DMS53 treated with DMSO at 0.1 percent for 48 hours (cell line): ENCODE measurements around the gene UBASH3B.

Experiments used
- DNase-seq: peaks from one replicate; lab custom pipeline; 2025; ENCODE audit not compliant: unreplicated experiment; lab: John Stamatoyannopoulos, UW

The UBASH3B gene

GRCh38 chr11:122707111-122707510, 51.6 kb downstream of the UBASH3B start:
- no peak for DNase-seq

DNA sequence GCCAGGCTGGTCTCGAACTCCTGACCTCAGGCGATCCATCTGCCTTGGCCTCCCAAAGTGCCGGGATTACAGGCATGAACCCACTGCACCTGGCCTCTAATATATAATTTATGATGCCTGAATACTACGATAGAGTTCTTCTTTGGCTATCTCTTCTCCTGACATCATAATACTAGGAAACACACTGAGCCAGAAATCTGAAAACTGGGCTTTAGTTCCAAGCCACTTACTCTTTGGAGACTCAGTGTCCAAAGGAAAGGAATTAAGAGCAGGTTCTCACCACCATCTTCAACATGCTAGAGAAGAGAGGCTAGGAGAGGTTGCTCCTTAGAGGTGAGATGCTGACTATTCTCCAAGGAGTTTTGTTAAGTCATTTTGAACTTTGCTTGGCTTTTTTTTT, 52.4 kb downstream of the UBASH3B start:
- no peak for DNase-seq

DNA sequence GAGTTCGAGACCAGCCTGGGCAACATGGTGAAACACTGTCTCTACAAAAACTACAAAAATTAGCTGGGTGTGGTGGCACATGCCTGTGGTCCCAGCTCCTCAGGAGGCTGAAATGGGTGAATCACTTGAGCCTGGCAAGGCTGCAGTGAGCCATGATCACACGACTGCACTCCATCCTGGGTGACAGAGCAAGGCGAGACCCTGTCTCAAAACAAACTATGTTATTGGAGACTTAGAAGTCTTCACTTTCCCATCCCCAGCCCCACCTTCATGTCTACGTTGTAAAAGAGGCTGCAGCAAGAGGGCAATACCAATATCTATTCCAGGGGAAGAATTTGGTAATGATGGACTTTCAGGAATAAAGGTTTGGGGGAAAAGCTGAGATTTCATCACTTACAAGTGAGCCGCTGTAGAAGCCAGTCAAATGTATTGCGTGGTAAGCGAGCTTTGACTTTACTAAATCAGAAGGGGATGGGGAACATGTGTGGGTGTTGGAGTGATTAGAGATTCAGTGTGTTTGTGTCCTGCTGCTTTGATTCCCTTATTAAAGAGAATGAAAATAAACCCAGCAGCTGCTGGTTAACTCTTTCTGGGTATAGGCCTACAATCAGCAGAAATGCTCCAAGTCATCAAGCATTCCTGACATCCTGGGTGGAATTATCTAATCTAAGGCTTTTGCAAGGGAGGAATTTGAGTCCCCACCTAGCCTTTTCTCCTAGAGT, 53.7 kb downstream of the UBASH3B start:
- DNase-seq: no peak

- no peak for DNase-seq
Measured at GRCh38 chr11:122711362-122711761, 55.8 kb downstream of the UBASH3B start.

DNA sequence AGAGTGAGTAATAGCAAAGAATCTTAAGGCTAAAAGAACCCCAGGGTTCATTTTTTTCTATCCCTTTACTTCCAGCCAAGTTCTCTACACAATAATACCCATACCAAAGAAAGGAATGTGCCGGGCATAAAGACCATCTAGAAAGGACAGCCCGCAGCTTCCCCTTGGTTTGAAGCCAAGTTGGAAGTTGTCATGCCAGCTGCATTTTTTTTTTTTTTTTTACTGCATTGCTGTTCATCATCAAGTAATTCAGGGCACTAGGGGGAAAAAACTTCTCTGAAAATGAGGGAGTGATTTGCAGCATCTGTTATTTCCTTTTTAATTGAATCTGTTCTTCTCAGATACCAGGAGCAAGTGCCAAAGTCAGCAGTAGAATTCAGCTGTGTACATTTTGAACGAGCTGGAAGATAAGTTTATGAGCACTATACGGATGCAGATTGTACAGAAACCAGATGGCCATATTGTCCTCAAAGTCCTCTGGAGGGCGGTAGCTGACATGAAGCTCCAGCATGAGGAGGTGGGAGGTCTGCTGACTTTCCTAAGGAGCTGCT, 56.4 kb downstream of the UBASH3B start:
- no peak for DNase-seq

GRCh38 chr11:122714004-122714403, 58.5 kb downstream of the UBASH3B start:
- DNase-seq: no peak

DNA sequence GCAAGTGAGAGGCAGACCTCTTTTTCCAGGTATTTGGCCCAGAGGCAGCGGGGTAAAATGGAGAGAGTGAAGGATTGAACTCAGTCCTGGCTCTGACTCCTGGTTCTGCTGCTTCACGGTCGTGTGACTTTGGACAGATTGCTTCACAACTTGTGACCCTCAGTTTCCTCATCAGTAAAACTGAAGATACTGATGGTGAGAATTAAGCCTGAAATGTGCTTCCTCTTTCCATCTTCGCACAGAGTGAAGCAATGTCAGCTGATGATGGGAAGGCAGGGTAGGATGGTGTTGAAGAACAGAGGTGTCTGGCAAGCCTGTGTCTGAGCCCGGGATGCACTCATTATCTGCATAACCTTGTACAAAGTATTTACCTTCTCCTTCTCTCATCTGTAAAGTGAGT, 59.0 kb downstream of the UBASH3B start:
- no peak for DNase-seq

DNA sequence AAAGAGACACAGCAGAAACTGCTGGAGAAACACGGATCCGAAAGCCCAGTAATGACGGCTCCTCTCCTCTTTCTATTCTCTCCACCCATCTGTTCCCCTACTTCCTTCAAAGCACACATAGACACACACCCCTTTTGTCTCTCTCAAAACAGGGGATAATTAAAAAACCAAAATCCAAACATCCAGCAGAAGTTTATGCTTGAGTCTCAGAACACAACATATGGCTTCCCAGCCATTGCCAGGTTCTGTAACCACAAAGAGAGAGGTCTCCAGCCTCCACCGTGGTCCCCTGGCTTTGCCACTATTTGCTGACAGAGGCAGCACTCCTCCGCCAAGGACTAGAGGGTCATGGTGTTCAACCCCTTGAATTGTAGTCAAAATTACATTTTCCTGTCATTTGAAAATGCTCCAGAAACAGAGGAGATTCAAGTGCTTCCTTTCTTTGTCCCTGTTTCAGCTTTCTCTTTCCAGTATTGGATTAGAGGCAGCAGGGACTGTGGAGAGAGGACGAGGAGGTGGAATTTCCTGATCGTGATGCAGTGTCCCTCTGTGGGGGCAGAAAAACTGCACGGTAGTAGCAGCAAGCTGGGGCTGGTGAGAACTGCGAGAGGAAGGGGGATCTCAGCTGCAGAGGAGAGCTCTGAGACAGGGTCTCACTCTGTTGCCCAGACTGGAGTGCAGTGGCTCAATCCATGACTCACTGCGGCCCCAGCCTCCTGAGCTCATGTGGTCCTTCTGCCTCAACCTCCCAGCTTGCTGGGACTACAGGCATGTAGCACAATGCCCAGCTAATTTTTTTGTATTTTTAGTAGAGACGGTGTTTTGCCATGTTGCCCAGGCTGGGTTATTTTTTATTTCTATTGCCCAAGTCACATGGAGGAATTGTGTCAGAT, 60.3 kb downstream of the UBASH3B start:
- no peak for DNase-seq

DNA sequence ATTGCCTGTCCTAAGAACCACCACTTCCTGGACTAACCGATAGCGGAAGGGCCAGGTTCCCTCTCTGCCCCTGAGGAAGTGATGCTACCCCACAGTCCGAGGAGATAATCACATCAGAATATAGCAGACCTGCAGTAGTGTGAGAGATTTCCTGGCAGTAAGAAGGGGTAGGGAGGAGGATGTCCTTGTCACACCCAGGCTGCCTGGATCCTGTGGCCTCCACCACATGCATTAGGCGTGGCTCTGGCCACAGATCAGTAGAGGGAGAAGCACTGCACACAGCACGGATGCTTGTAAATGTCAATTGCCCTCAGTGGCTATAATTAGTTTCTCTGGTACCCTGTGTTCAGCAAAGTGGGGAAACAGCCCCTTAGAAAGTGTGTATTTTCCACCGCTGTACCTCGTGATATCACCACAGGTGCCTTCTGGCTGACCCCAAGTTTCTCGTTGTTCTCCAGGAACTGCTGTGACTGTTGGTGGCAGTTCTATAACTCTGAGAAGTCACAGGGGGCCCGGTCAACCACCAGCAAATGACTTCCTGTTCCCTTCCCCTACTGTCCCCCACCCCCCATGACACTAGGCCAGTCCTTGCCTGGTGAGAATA, 61.8 kb downstream of the UBASH3B start:
- DNase-seq: no peak

DNA sequence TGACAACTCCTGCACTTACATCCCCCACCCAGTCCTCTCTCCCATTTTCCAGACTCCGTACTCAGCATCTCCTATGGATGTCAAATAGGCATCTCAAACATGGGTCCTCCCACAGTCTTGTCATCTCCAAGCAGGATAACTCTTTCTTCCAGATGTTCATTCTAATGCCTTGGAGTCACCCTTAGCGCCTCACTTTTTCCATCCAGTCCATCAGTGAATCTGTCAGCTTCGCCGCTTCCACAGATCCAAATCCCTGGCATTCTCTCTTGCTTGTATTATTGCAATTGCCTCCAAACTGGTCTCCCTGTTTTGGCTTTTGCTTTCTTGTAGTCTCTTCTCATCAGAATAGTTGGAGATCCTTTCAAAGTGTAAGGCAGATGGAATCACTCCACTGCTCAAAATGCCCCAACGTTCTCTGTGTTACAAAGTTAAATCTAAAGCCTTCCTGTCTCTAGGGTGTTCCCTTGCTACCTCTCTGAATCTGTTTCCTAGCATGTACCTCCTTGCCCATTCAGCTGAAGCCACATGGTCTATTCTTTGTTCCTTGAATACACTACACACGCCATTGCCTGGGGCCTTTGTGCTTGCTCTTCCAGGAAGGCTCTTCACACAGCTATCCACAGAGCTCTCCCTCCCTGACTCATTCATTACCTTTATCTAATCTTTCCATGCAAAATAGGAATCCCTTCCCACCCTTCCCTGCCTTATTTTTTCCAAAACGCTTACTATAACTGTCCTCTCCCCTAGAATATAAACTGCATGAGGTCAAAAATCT, 64.8 kb downstream of the UBASH3B start:
- DNase-seq: no peak

GRCh38 chr11:122721201-122721963, 65.9 kb downstream of the UBASH3B start:
- DNase-seq: no peak

DNA sequence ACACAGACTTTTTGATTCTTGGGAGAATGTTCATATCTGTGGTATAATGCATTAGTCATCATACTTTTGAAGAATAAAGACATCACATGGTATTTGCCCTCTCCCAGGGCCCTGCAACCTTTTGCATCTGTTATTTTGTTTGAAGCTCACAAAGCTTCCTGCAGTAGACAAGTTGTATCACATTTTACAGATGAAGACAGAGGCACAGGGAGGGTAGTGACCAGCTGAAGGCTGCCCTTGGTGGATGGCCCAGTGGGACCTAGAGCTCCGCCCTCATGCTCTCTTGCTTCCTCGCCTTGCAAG, 66.4 kb downstream of the UBASH3B start:
- DNase-seq: no peak

DNA sequence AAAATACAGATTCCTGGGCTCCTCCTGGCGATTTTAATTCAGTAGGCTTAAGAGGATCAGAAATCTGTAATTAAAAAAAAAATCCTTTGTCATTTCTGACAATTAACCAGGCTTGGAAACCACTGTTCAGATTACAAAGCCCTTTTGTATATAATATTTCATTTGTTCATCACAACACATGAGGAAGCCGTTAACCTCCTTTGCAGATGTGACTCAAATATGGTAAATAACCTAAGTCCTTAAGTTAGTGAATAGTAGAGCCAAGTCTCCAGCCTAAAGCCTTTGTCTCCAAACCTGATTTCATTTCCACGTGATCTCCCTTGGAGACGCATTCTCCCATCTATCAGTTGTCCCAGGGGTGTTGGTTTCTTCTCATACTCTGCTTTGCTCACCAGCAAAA, 67.6 kb downstream of the UBASH3B start:
- no peak for DNase-seq

DNA sequence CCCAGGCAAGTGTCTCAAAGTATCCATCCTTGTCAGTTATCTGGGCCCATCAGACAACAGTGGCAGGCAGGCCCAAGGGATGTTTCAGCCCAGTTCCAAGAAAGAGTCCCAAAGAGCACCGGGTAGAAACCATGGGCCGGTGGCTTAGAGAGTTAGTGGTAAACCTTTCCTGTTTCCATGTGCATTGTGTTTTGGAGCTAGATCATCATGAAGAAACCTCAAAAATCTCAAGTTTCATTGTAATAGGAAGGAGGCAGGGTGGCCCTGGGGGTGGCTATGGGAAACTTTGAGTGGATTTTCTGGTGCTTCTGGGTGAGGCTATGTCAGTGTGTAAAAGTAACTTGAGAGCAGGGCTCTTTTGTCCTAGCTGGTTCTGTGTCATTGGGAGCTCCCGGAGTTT, 68.1 kb downstream of the UBASH3B start:
- no peak for DNase-seq

DNA sequence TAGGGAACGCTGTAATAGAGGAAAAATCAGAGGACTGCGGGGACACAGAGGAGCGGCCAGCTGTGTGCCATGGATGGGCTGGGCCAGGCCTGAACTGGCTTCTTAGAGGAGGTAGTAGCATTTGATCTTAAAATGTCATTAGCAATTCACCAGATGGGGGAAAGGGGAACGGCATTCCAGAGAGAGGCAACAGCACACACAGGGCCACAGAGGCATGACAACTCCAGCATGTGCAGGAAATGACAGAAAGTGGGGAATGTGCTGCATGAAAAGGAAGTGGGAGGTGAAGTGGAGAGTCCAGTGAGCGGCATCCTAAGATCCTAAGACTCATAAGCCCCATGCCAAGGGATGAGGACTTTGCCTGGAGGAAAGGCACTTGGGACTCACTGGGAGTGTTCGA, 69.0 kb downstream of the UBASH3B start:
- DNase-seq: no peak

GRCh38 chr11:122726028-122726427, 70.5 kb downstream of the UBASH3B start:
- DNase-seq: no peak

DNA sequence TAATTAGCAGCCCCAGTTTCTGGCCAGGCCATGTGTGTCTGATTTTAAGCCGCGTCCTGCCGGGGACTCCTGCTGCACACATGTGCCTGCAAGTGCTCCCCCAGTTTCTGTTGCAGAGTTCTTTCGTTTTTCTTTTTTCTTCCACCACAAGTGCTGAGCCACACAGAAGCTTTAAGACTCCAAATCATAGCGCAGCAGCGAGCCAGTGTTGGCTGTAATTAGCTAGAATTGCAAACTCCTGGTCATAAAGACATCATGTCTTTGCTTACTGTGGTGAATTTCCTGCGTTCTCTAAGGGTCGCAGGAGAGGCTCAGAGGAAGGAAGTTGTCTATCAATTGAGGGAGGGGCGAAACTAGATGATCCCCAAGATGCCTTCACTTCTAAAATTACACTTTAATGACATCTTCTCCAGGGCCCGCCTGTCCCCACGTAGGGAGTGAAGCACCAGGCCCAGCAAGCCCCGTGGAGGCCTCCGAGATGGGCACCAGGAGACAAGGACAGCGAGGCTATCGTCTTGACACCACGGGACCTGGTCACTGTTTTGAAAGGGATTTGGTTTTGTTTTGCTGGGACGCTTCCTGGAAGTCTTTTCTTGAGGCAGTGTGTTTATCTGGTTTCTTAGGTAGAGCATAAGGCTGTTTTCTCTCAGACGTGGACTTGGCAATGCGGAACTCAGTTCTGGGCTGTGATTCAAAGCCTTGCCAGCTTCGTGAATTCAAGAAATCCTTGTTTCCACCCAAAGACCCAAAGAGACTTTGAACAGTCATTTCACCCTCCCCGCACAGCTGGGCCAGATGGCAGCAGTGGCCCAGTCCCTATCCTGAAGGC, 71.8 kb downstream of the UBASH3B start:
- no peak for DNase-seq

- no peak for DNase-seq
Measured at GRCh38 chr11:122728561-122728960, 73.0 kb downstream of the UBASH3B start.

- DNase-seq: no peak
Measured at GRCh38 chr11:122729139-122729538, 73.6 kb downstream of the UBASH3B start.
